HG02798 (cell line): ENCODE results near the gene PTPRT.

Experiments used
- ATAC-seq: cut with Tn5 transposase; IDR thresholded peaks from one replicate; pipeline ENCODE4 v1.9.1; 2021; ENCODE audit warnings: mild to moderate bottlenecking; ENCODE audit not compliant: unreplicated experiment, poor library complexity

PTPRT gene

GRCh38 chr20:42688576-42688975, 501.1 kb downstream of the PTPRT start:
- no peak for ATAC-seq

GRCh38 chr20:42686057-42686456, 503.6 kb downstream of the PTPRT start:
- no peak for ATAC-seq

- no peak for ATAC-seq
Measured at GRCh38 chr20:42678895-42679294, 510.8 kb downstream of the PTPRT start.

GRCh38 chr20:42656130-42656529, 533.6 kb downstream of the PTPRT start:
- ATAC-seq: no peak

- no peak for ATAC-seq
Measured at GRCh38 chr20:42652266-42652665, 537.4 kb downstream of the PTPRT start.

- ATAC-seq: no peak
Measured at GRCh38 chr20:42650191-42650746, 539.4 kb downstream of the PTPRT start.

GRCh38 chr20:42649748-42650147, 540.0 kb downstream of the PTPRT start:
- no peak for ATAC-seq

GRCh38 chr20:42646250-42646649, 543.5 kb downstream of the PTPRT start:
- no peak for ATAC-seq

GRCh38 chr20:42641886-42642285, 547.8 kb downstream of the PTPRT start:
- no peak for ATAC-seq

- no peak for ATAC-seq
Measured at GRCh38 chr20:42639140-42639539, 550.6 kb downstream of the PTPRT start.

GRCh38 chr20:42635699-42636411, 553.9 kb downstream of the PTPRT start:
- ATAC-seq: no peak

- no peak for ATAC-seq
Measured at GRCh38 chr20:42634156-42634555, 555.5 kb downstream of the PTPRT start.

- ATAC-seq: no peak
Measured at GRCh38 chr20:42628683-42629082, 561.0 kb downstream of the PTPRT start.

GRCh38 chr20:42613076-42613475, 576.6 kb downstream of the PTPRT start:
- no peak for ATAC-seq

GRCh38 chr20:42611889-42612837, 577.5 kb downstream of the PTPRT start:
- ATAC-seq: no peak

GRCh38 chr20:42611423-42611822, 578.3 kb downstream of the PTPRT start:
- no peak for ATAC-seq

GRCh38 chr20:42610070-42610469, 579.6 kb downstream of the PTPRT start:
- no peak for ATAC-seq

GRCh38 chr20:42609618-42610017, 580.1 kb downstream of the PTPRT start:
- no peak for ATAC-seq

GRCh38 chr20:42604998-42605956, 584.4 kb downstream of the PTPRT start:
- no peak for ATAC-seq

- no peak for ATAC-seq
Measured at GRCh38 chr20:42603655-42604054, 586.1 kb downstream of the PTPRT start.
